GM19324 (cell line): ENCODE measurements around the gene PLCH2.

Experiments used
- ATAC-seq: cut with Tn5 transposase; IDR thresholded peaks from one replicate; pipeline ENCODE4 v1.9.1; 2021; ENCODE audit warnings: mild to moderate bottlenecking, moderate library complexity; ENCODE audit not compliant: unreplicated experiment, low FRiP score

PLCH2 gene

GRCh38 chr1:2496087-2496622 is 20.1 kb downstream of the PLCH2 start:
- no peak for ATAC-seq

GRCh38 chr1:2496746-2497145 is 20.7 kb downstream of the PLCH2 start:
- ATAC-seq, result no peak

GRCh38 chr1:2497891-2498290 is 21.8 kb downstream of the PLCH2 start:
- no peak for ATAC-seq

GRCh38 chr1:2498648-2499047 is 22.6 kb downstream of the PLCH2 start:
- ATAC-seq, result no peak

GRCh38 chr1:2499260-2499659 is 23.2 kb downstream of the PLCH2 start:
- no peak for ATAC-seq

GRCh38 chr1:2499986-2500596 is 24.0 kb downstream of the PLCH2 start:
- no peak for ATAC-seq

- ATAC-seq, result no peak
Measured at GRCh38 chr1:2501041-2501819, 25.1 kb downstream of the PLCH2 start.

GRCh38 chr1:2501820-2502119 is 25.7 kb downstream of the PLCH2 start:
- ATAC-seq, result no peak

- ATAC-seq, result no peak
Measured at GRCh38 chr1:2502210-2502609, 26.1 kb downstream of the PLCH2 start.

- no peak for ATAC-seq
Measured at GRCh38 chr1:2502661-2503553, 26.8 kb downstream of the PLCH2 start.

- ATAC-seq, result no peak
Measured at GRCh38 chr1:2503554-2504224, 27.6 kb downstream of the PLCH2 start.

- ATAC-seq, result no peak
Measured at GRCh38 chr1:2504225-2504948, 28.3 kb downstream of the PLCH2 start.

GRCh38 chr1:2504949-2505272 is 28.8 kb downstream of the PLCH2 start:
- no peak for ATAC-seq

GRCh38 chr1:2505461-2505994 is 29.4 kb downstream of the PLCH2 start:
- no peak for ATAC-seq

- no peak for ATAC-seq
Measured at GRCh38 chr1:2506007-2506860, 30.1 kb downstream of the PLCH2 start.

GRCh38 chr1:2506901-2507565 is 30.9 kb downstream of the PLCH2 start:
- no peak for ATAC-seq

GRCh38 chr1:2507744-2508155 is 31.7 kb downstream of the PLCH2 start:
- ATAC-seq, result no peak

GRCh38 chr1:2508180-2508579 is 32.1 kb downstream of the PLCH2 start:
- no peak for ATAC-seq
